ENCODE results near the gene USP37.

DNA sequence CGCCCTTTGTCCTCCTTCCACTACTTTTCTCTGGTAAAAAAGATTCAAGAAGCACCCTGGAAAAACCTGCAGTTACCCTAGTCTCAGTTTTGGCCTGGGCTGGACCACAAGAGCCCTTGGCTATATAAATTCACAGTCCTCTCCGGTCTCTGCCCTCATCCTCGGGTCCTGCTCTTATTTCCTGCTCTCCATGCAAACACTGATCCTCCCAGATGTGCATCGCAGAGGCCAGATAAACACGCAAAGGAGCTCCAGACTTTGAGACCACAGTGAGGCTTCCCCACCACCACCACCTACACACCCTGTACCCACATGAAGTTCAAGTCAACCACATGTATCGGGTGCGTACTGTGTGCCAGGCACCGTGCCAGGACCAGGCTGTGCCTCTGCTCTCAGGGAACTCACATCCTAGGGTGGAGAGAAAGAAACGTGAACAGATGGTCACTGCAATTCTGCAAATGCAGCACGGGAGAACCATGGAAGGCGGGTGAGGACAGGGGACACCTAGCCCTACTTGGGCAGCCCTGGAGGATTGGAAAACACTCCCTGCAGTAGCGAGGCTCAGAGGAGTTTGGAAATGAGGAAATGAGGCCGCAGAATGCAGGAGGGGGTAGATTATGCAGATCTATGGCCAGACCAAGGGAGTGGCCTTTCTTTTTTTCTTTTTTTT is 161.1 kb downstream of the USP37 start:
- TF ChIP-seq POLR2A (IDR thresholded peaks at IDR 0.05; ENCODE audit: low read depth), result no peak
- TF ChIP-seq, protein P1, sequence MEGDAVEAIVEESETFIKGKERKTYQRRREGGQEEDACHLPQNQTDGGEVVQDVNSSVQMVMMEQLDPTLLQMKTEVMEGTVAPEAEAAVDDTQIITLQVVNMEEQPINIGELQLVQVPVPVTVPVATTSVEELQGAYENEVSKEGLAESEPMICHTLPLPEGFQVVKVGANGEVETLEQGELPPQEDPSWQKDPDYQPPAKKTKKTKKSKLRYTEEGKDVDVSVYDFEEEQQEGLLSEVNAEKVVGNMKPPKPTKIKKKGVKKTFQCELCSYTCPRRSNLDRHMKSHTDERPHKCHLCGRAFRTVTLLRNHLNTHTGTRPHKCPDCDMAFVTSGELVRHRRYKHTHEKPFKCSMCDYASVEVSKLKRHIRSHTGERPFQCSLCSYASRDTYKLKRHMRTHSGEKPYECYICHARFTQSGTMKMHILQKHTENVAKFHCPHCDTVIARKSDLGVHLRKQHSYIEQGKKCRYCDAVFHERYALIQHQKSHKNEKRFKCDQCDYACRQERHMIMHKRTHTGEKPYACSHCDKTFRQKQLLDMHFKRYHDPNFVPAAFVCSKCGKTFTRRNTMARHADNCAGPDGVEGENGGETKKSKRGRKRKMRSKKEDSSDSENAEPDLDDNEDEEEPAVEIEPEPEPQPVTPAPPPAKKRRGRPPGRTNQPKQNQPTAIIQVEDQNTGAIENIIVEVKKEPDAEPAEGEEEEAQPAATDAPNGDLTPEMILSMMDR (IDR thresholded peaks at IDR 0.05), result no peak

Measured in esophagus muscularis mucosa (tissue), 3 donors.